GM21381 (cell line): Measurements from ENCODE around the gene LRPAP1.
"Not testable (repeated sequence)": the region's sequence is repeated elsewhere in the genome, so short reads cannot be mapped to it uniquely, and the experiment has no call there.

Source experiments
- ATAC-seq: cut with Tn5 transposase; IDR thresholded peaks from one replicate; pipeline ENCODE4 v1.9.1; 2021; ENCODE audit warnings: mild to moderate bottlenecking, moderate library complexity; ENCODE audit not compliant: unreplicated experiment

Gene LRPAP1

DNA sequence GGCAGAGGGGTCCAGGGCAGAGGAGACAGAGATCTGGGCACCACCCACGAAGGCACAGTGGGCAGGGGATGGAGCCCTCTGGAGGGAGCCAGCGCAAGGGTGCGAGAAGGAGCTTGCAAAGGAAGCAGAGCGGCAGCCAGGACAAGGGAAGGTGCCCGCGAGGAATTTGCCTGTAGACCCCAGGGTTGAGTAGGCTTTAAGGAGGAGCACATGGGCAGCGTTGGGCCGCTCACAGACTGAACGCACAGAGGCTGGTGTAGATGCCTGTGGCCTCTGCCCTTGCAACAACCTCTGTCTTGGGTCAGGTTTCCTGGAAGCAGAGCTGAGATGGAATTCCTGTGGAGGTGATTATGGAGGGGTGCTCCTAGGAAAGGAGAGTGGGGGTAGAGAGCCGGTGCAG is 3.6 kb upstream of the LRPAP1 start:
- ATAC-seq = not testable (repeated sequence)

DNA sequence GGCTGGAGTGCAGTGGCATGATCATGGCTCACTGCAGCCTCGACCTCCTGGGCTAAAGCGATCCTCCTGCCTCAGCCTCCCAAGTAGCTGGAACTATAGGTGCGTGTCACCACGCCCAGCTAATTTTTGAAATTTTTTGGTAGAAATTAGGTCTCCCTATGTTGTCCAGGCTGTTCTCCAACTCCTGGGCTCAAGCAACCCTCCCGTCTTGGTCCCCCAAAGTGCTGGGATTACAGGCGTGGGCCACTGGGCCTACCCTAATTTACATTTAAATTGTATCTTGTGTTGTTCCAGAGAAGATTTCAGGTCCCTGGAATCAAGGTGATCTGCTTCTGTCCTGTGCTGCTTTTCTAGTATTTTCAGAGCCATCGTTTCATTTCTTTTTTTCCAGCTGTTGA is 1.2 kb upstream of the LRPAP1 start:
- no peak for ATAC-seq

GRCh38 chr4:3532751-3533422 is 665 bp upstream of the LRPAP1 start:
- ATAC-seq = peak; percentile 9

- ATAC-seq = no peak
Measured at GRCh38 chr4:3531318-3531878, 824 bp downstream of the LRPAP1 start.

GRCh38 chr4:3530663-3531254 is 1.5 kb downstream of the LRPAP1 start:
- ATAC-seq = no peak

DNA sequence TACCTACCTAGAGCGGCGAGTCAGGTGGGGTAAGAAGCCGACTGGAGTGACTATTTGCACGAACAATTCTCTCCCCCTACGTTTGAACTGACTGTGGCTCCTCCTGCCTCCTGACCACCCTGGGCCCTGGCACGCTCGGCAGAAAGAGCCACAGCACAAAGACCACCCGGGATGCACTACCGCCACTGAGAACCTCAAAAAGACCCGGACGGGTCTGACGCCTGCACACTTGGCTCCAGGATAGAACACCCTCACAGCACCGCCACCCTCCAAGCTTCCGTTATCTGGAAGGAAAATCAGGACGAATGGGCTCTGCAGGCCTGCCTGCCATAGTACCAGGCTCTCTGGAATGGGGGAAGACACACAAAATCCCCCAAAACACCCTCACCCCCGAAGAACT is 2.2 kb downstream of the LRPAP1 start:
- no peak for ATAC-seq

DNA sequence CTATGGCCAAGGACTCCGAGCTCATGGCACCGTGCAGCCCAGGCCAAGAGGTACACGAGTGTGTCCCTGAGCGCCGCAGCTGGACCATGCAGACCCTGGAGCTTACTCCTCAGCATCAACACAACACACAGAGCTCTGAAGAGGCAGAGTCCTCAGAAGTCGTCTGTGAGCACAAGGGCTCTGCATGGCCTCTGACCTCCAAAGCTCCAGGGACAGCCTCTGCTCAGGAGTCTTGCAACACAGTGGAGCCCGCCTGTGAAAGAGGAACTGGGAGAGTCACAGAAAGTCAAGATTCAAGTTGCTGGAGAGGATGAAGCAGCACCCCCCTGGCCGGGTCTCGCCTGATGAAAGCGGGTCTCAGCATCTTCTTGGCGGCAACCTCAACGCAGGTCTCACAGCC is 2.9 kb downstream of the LRPAP1 start:
- ATAC-seq = no peak

GRCh38 chr4:3527914-3528876 is 4.0 kb downstream of the LRPAP1 start:
- ATAC-seq = no peak

- no peak for ATAC-seq
Measured at GRCh38 chr4:3527101-3527913, 4.9 kb downstream of the LRPAP1 start.

DNA sequence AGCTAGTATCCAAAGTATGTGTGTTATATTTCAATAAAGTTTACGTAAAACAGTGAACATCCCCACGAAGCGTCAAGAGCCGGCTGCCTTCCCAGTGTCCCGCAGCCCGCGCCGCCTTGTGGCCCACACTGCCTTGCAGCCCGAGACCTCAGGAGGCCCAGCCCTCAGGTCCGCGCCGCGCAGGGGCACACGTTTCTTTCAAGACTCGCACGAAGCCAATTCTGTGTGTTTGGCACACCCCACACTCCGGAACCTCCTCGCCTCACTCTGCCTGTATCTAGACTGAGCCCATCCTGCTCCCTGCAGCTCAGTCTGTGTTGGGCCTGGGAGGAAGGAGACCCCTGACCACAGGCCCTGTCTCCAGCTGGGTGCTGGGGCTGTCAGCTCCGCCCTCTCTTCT is 5.8 kb downstream of the LRPAP1 start:
- ATAC-seq = no peak

GRCh38 chr4:3525532-3526430 is 6.4 kb downstream of the LRPAP1 start:
- ATAC-seq = no peak

DNA sequence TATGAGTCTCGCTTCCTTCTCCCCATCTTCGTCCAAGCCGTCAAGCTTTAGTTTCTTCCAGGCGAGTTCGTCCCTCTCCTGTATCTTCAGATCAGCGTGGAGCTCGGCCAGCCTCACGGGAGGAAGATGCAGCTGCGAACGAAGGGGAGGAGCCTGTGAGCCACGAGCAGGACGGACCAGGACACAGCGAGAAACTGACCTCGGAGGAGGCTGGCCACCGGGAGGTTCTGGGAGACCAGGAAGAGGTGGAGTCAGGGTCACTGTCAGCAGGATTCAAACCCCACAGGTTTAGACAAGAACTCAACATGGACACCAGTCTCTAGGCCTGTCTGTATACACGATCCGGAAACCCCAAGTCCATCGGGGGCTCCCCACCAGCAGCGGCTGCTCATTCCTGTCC is 7.3 kb downstream of the LRPAP1 start:
- no peak for ATAC-seq

DNA sequence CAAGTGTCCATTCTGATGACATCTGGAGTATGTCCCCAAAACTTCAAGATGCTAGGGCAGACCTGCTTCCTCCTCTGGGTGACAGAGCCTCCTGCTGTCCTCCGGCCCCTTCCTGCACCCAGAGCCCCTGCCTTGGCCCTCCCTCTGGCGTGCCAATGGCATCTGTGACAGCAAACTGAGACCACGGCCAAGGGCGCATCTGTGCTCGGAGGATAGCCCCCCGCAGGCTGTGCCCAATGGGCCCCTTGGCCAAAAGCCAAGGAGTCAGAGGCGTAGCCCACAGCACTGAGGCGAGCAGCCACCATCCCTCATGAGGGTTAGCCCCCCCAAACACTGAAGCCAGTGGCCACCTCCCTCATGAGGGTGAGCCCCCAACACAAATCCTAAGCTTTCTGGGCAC is 7.9 kb downstream of the LRPAP1 start:
- ATAC-seq = no peak

DNA sequence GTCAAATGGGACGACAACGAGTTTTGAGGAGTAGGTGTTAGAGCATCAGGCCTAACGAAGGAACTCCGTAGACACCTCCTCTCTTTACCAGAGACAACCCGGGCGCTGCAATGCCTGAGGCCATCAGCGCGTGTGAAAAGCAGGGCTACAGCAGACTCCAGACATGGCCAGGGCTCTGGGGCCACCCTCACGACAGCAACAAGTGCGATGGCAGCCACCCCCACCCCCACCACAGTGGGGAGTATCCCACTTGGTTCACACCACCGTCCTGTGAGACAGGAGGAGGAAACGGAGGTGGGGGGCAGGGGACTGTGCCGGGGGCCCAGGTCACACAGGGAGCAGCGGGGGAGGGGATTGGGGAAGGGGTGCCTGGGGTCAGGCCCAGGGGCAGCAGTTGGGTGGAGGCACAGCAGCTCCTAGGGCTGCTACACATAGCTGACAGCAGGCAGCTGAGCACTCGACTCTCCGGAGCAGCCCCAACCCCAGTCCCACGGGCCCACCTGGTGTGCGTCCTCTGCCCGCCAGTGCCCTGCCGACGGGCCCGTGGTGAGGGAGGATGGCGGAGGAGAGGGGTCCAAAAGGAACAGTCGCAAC is 8.5 kb downstream of the LRPAP1 start:
- ATAC-seq = no peak

DNA sequence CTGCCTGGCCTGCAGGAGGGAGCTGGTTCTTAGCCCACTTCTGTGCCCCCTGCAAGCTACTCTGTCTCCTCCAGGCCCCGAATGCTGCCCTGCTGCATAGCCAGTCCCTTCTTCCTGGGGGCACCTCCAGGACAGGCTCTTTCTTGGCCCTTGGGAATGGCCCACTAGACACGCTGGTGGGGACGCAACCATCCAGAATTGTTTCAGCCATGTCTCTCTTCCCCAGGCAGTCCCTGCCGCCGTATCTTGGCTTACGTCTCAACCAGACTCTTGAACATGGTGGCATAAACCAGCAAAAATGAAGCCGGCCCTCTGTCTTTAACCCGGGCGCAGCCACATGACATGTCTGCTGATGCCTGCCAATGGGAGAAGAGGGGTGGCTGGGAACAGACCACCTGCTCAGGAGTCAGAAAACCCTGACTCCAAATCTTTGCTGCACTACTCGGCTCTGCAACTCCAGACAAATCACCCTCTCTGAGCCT is 9.0 kb downstream of the LRPAP1 start:
- ATAC-seq = no peak

GRCh38 chr4:3522651-3523050 is 9.6 kb downstream of the LRPAP1 start:
- no peak for ATAC-seq

- no peak for ATAC-seq
Measured at GRCh38 chr4:3522326-3522640, 9.9 kb downstream of the LRPAP1 start.

- no peak for ATAC-seq
Measured at GRCh38 chr4:3521621-3522325, 10.4 kb downstream of the LRPAP1 start.
